ENCODE results near the gene SSTR3. TPM values are rescaled to one million over a fixed set of nuclear protein-coding genes. Genes with fewer than 3 reads are reported as not detected.

The SSTR3 gene
- total RNA-seq, 1 experiment from 2014 or later, result not detected

DNA sequence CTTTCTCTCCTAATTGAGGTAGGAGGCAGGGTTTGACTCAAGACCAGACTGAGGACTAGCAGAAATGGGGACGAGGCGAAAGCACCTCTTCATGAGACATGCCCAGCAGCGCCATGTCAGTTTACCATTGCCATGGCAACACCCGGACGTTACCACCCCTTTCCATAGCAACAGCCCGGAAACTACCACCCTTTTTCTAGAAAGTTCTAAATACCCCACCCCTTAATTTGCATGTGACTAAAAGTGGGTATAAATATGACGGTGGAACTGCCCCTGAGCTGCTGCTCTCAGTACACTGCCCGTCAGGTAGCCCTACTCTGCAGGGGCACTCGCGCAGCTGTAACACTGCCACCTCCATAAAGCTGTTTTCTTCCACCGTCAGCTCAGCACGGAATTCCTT, 37.7 kb upstream of the SSTR3 start:
- H3K4me1 Mint-ChIP-seq (ENCODE audit: insufficient read depth, unreplicated experiment), result peaks cover 8% of the 10 kb centered on the region
- H3K27ac Mint-ChIP-seq (ENCODE audit: low read depth, unreplicated experiment), result no peak overlapping the region
- H3K36me3 Mint-ChIP-seq (ENCODE audit: insufficient read depth, unreplicated experiment), result no peaks in the 10 kb centered on the region
- POLR2A ChIA-PET, result interaction anchor here (0.5 kb wide), 1 partner anchor 647 kb away, joined by 5 read pairs; no protein-coding TSS in a partner anchor
- intact Hi-C loops (cut with micrococcal nuclease), result no loop called here
- H3K9me3 Mint-ChIP-seq (ENCODE audit: unreplicated experiment), result no peaks in the 10 kb centered on the region
- DNase-seq (ENCODE audit: unreplicated experiment), result no peak
- H3K4me3 Mint-ChIP-seq (ENCODE audit: unreplicated experiment), result no peak overlapping the region
- TF ChIP-seq, protein P1, sequence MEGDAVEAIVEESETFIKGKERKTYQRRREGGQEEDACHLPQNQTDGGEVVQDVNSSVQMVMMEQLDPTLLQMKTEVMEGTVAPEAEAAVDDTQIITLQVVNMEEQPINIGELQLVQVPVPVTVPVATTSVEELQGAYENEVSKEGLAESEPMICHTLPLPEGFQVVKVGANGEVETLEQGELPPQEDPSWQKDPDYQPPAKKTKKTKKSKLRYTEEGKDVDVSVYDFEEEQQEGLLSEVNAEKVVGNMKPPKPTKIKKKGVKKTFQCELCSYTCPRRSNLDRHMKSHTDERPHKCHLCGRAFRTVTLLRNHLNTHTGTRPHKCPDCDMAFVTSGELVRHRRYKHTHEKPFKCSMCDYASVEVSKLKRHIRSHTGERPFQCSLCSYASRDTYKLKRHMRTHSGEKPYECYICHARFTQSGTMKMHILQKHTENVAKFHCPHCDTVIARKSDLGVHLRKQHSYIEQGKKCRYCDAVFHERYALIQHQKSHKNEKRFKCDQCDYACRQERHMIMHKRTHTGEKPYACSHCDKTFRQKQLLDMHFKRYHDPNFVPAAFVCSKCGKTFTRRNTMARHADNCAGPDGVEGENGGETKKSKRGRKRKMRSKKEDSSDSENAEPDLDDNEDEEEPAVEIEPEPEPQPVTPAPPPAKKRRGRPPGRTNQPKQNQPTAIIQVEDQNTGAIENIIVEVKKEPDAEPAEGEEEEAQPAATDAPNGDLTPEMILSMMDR (IDR thresholded peaks at IDR 0.05; ENCODE audit: unreplicated experiment), result no peak
- no TSS peak for BruUV-seq (replicated peaks)
- CTCF ChIA-PET, result interaction anchor here (0.5 to 2.1 kb wide), 4 partner anchors 11 to 162 kb away, joined by 3 to 13 read pairs (median 4); no protein-coding TSS in a partner anchor
- no peaks in the 10 kb centered on the region for H3K27me3 Mint-ChIP-seq (ENCODE audit: insufficient read depth, unreplicated experiment)

DNA sequence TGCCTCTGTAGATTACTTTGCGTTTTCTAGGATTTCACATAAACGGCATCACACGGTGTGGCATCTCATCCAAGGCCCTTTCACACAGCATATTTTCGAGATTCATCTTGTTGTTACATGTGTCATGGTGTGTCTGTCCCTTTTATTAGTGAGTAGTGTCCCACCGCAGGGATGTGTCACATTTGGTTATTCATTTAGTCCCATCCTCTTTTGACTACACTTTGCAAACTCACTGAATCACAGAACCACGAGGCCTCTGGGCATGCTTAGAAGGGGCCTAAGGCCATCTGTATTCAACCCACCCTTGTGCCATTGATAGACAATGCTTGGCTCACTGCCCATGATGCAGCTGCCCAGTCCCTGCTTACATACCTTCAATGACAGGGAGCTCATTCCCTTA, 36.0 kb upstream of the SSTR3 start:
- Mint-ChIP-seq H3K27me3 (ENCODE audit: insufficient read depth, unreplicated experiment) (no peaks in the 10 kb centered on the region), H3K4me1 (ENCODE audit: insufficient read depth, unreplicated experiment) (peaks cover 11% of the 10 kb centered on the region), H3K36me3 (ENCODE audit: insufficient read depth, unreplicated experiment) (no peaks in the 10 kb centered on the region), H3K4me3 (ENCODE audit: unreplicated experiment) (no peak overlapping the region), H3K9me3 (ENCODE audit: unreplicated experiment) (no peaks in the 10 kb centered on the region), H3K27ac (ENCODE audit: low read depth, unreplicated experiment) (no peak overlapping the region)
- no TSS peak for BruUV-seq (replicated peaks)
- intact Hi-C loops (cut with micrococcal nuclease), result no loop called here
- ChIA-PET POLR2A (interaction anchor here (0.6 kb wide), 1 partner anchor 11 kb away, joined by 3 read pairs; no protein-coding TSS in a partner anchor), CTCF (interaction anchor here (0.5 to 6.5 kb wide), 4 partner anchors 12 to 492 kb away, joined by 3 to 62 read pairs (median 3); no protein-coding TSS in a partner anchor)
- TF ChIP-seq, protein P1 (IDR thresholded peaks at IDR 0.05; ENCODE audit: unreplicated experiment), result no peak
- DNase-seq (ENCODE audit: unreplicated experiment), result no peak

DNA sequence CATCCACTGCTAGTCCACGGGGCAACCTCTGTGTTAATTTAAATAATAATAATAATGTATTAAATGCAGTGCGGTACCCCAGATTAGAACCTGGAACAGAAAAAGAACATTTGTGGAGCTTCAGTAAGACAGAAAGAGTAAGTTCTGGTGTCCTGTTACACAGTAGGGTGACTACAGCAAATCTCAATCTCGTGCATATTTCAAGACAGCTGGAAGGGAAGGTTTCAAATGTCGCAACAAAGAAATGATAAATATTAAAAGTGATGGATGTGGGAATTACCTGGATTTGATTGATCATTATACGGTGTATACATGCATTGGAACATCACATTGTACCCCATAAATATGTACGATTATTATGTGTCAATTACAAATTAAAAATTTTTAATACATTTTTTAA, 33.5 kb upstream of the SSTR3 start:
- intact Hi-C loops (cut with micrococcal nuclease), result no loop called here
- CTCF ChIA-PET, result interaction anchor here (1.3 to 6.5 kb wide), 2 partner anchors 14 to 186 kb away, joined by 5 to 62 read pairs; no protein-coding TSS in a partner anchor
- no peak overlapping the region for H3K4me3 Mint-ChIP-seq (ENCODE audit: unreplicated experiment)
- no peak overlapping the region for H3K27ac Mint-ChIP-seq (ENCODE audit: low read depth, unreplicated experiment)
- TF ChIP-seq, protein P1 (IDR thresholded peaks at IDR 0.05; ENCODE audit: unreplicated experiment), result no peak
- no peak for DNase-seq (ENCODE audit: unreplicated experiment)
- H3K27me3 Mint-ChIP-seq (ENCODE audit: insufficient read depth, unreplicated experiment), result no peaks in the 10 kb centered on the region
- H3K4me1 Mint-ChIP-seq (ENCODE audit: insufficient read depth, unreplicated experiment), result peaks cover 13% of the 10 kb centered on the region
- POLR2A ChIA-PET, result interaction anchor here (1.3 kb wide), 1 partner anchor 48 kb away, joined by 3 read pairs; no protein-coding TSS in a partner anchor
- no TSS peak for BruUV-seq (replicated peaks)
- H3K9me3 Mint-ChIP-seq (ENCODE audit: unreplicated experiment), result no peaks in the 10 kb centered on the region
- no peaks in the 10 kb centered on the region for H3K36me3 Mint-ChIP-seq (ENCODE audit: insufficient read depth, unreplicated experiment)

DNA sequence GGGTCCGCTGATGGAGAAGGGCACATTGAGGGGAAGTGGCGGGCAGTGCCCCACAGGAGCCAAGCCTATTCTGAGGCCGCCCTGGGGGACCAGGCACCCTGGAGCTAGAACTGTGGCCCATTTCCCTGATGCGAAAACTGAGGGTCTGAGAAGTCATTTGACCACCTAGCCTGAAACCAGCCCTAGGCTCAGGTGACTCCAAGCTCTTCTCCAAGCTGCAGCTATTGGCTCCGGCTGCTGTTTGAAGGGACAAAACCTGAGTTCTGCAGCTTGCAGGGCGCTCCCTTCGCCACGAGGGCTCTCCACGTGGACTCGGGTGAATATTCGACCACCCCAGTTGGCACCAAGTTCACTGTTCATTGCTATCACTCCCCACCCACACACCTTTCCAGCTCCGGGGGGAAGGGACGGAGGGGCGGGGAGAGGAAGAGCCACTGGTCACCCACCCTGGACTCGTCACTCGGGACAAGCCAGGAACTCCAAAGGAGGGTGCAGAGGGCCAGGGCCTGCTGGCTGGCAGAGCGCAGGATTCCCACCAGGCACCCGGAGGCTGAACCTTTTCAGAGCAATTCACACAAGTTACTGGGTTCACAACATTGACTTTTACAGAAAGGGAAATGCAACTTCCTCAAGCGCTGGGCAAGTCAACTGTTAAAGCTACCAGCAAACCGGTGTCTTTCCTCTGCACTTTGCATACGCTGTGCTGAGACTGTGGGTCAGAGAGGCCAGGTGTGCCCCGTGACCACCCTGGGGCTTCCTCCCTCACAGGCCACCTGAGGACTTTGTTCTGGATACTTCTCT, 32.8 kb upstream of the SSTR3 start:
- no peaks in the 10 kb centered on the region for H3K27me3 Mint-ChIP-seq (ENCODE audit: insufficient read depth, unreplicated experiment)
- no TSS peak for BruUV-seq (replicated peaks)
- CTCF ChIA-PET, result interaction anchor here (0.6 to 6.5 kb wide), 3 partner anchors 15 to 186 kb away, joined by 5 to 62 read pairs (median 5); no protein-coding TSS in a partner anchor
- no peak for DNase-seq (ENCODE audit: unreplicated experiment)
- intact Hi-C loops (cut with micrococcal nuclease), result no loop called here
- H3K4me1 Mint-ChIP-seq (ENCODE audit: insufficient read depth, unreplicated experiment), result peaks cover 13% of the 10 kb centered on the region
- TF ChIP-seq, protein P1 (IDR thresholded peaks at IDR 0.05; ENCODE audit: unreplicated experiment), result no peak
- no peaks in the 10 kb centered on the region for H3K9me3 Mint-ChIP-seq (ENCODE audit: unreplicated experiment)
- no peak overlapping the region for H3K4me3 Mint-ChIP-seq (ENCODE audit: unreplicated experiment)
- H3K36me3 Mint-ChIP-seq (ENCODE audit: insufficient read depth, unreplicated experiment), result no peaks in the 10 kb centered on the region
- POLR2A ChIA-PET, result interaction anchor here (1.1 to 3.0 kb wide), 4 partner anchors 8 to 47 kb away, joined by 3 to 27 read pairs (median 5); no protein-coding TSS in a partner anchor
- H3K27ac Mint-ChIP-seq (ENCODE audit: low read depth, unreplicated experiment), result no peak overlapping the region

Data from MCF 10A (cell line).